ENCODE measurements around the gene PIP4K2A.

DNA sequence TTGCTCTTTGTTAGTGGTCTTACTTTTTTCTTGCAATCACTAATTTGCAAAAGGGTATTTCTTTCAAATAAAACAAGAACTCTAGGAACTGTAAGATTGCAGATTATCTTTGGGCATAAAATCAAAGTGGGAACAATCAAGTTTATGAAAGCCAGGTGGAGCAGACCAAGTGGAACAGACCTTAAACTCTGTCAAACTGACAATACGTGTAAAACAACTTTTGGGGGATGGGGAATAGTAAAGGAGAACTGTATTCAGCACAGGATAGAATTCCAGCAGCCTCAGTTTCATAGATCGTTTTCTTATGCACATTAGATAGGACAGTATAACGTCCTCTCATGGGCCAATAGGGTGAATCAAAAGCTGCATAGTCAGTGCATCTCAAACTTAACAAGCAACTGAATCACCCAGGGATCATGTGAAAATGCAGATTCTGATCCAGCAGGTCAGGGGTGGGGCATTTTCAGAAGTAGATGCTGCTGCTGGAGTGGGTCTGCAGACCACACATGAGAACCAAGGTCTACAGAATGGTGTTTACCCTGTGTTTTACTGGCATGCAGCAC is 120.7 kb downstream of the PIP4K2A start:
- TF ChIP-seq SETDB1 (CRISPR knock-in tag; IDR thresholded peaks at IDR 0.05; ENCODE audit: borderline replicate concordance) (no peak), GABPA (IDR thresholded peaks at IDR 0.05; ENCODE audit: low read depth, low read length) (no peak), GABPA (CRISPR knock-in tag; IDR thresholded peaks at IDR 0.05; ENCODE audit: low read depth) (no peak), TAF1 (CRISPR knock-in tag; IDR thresholded peaks at IDR 0.05) (no peak), POLR2A (IDR thresholded peaks at IDR 0.05; ENCODE audit: insufficient read depth in 1 of 2, low read depth in 2 of 2, low read length in 2 of 2) (no peak), CREM (IDR thresholded peaks at IDR 0.05) (no peak), CREM (CRISPR knock-in tag; IDR thresholded peaks at IDR 0.05) (no peak), ZBTB43 (CRISPR knock-in tag; conservative IDR thresholded peaks at IDR 0.05) (no peak), JUN (CRISPR knock-in tag; IDR thresholded peaks at IDR 0.05) (no peak), PAX8 (CRISPR knock-in tag; IDR thresholded peaks at IDR 0.05; ENCODE audit: borderline replicate concordance) (no peak), MYNN (CRISPR knock-in tag; IDR thresholded peaks at IDR 0.05; ENCODE audit: low read depth) (no peak), SP2 (CRISPR knock-in tag; IDR thresholded peaks at IDR 0.05) (no peak)
- TF ChIP-seq, protein P1, sequence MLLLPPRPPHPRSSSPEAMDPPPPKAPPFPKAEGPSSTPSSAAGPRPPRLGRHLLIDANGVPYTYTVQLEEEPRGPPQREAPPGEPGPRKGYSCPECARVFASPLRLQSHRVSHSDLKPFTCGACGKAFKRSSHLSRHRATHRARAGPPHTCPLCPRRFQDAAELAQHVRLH (CRISPR knock-in tag; IDR thresholded peaks at IDR 0.05; ENCODE audit: borderline replicate concordance, low read depth), result no peak
- TF ChIP-seq, protein P2, sequence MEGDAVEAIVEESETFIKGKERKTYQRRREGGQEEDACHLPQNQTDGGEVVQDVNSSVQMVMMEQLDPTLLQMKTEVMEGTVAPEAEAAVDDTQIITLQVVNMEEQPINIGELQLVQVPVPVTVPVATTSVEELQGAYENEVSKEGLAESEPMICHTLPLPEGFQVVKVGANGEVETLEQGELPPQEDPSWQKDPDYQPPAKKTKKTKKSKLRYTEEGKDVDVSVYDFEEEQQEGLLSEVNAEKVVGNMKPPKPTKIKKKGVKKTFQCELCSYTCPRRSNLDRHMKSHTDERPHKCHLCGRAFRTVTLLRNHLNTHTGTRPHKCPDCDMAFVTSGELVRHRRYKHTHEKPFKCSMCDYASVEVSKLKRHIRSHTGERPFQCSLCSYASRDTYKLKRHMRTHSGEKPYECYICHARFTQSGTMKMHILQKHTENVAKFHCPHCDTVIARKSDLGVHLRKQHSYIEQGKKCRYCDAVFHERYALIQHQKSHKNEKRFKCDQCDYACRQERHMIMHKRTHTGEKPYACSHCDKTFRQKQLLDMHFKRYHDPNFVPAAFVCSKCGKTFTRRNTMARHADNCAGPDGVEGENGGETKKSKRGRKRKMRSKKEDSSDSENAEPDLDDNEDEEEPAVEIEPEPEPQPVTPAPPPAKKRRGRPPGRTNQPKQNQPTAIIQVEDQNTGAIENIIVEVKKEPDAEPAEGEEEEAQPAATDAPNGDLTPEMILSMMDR (CRISPR knock-in tag; IDR thresholded peaks at IDR 0.05), result no peak
